ENCODE results near the gene PPBP. TPM values are rescaled to one million over a fixed set of nuclear protein-coding genes. Genes with fewer than 3 reads are reported as not detected.
A peak's percentile ranks its signal among the peaks of the same experiment; 100 is the strongest.

PPBP gene
- total and polyA plus RNA-seq, 8 donors = 0.31 TPM; not detected in 7

DNA sequence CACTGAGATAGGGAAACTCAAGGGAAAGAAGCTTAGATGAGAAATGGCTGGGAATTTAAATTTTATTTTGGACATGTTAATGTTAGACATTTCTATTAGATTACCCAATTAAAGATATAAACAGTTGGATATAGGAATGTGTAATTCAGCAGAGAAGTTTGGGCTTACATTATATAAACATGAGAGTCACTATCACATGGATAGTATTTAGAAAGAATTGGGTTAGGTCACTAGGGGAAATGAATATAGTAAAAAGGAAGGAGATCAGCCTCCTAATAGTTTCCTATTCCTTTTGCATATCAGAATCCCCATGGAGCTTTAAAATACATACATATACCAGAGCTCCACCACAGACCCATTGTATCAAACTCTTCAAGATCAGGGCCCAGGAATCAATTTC, 30.1 kb upstream of the PPBP start:
- intact Hi-C loops (cut with DNase I) = no loop called here
- no peaks in the 10 kb centered on the region for H3K36me3 ChIP-seq
- no peaks in the 10 kb centered on the region for H3K27me3 ChIP-seq
- H3K4me3 ChIP-seq = no peak overlapping the region
- no peak for DNase-seq
- H3K27ac ChIP-seq = no peak overlapping the region
- H3K9me3 ChIP-seq = no peaks in the 10 kb centered on the region
- TF ChIP-seq, protein P1, sequence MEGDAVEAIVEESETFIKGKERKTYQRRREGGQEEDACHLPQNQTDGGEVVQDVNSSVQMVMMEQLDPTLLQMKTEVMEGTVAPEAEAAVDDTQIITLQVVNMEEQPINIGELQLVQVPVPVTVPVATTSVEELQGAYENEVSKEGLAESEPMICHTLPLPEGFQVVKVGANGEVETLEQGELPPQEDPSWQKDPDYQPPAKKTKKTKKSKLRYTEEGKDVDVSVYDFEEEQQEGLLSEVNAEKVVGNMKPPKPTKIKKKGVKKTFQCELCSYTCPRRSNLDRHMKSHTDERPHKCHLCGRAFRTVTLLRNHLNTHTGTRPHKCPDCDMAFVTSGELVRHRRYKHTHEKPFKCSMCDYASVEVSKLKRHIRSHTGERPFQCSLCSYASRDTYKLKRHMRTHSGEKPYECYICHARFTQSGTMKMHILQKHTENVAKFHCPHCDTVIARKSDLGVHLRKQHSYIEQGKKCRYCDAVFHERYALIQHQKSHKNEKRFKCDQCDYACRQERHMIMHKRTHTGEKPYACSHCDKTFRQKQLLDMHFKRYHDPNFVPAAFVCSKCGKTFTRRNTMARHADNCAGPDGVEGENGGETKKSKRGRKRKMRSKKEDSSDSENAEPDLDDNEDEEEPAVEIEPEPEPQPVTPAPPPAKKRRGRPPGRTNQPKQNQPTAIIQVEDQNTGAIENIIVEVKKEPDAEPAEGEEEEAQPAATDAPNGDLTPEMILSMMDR (IDR thresholded peaks at IDR 0.05) = no peak
- H3K4me1 ChIP-seq = no peaks in the 10 kb centered on the region
- ATAC-seq = peak in 1 of 4 donors; percentile 40
- no peak for FAIRE-seq

DNA sequence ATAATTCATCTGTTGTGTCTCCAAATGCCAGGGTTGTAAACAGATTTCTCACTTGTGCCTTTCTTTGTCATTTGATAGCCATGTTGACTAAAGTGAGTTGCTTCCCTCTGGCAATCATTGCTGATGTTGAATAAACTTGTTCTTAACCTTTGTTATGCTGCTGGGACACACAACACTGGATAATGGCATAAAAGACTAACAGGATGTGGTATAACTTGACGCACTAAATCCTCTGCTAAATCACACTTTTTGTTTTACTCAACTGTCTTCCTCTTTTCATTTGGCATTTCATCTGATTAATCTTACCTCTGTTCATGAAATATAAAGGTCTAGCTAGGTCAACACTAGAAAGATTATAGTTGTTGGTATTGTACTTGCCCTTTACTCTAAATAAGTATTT, 28.1 kb upstream of the PPBP start:
- WGBS, 2 donors = 76 to 77% methylated on average over 1 of the region's 1 CpG
- no peaks in the 10 kb centered on the region for H3K4me1 ChIP-seq
- no peaks in the 10 kb centered on the region for H3K36me3 ChIP-seq
- ATAC-seq (no peak), FAIRE-seq (no peak), DNase-seq (no peak)
- H3K27me3 ChIP-seq = no peaks in the 10 kb centered on the region
- H3K27ac ChIP-seq = no peak overlapping the region
- TF ChIP-seq, protein P1 (IDR thresholded peaks at IDR 0.05) = no peak
- H3K9me3 ChIP-seq = no peaks in the 10 kb centered on the region
- H3K4me3 ChIP-seq = no peak overlapping the region
- intact Hi-C loops (cut with DNase I) = no loop called here

DNA sequence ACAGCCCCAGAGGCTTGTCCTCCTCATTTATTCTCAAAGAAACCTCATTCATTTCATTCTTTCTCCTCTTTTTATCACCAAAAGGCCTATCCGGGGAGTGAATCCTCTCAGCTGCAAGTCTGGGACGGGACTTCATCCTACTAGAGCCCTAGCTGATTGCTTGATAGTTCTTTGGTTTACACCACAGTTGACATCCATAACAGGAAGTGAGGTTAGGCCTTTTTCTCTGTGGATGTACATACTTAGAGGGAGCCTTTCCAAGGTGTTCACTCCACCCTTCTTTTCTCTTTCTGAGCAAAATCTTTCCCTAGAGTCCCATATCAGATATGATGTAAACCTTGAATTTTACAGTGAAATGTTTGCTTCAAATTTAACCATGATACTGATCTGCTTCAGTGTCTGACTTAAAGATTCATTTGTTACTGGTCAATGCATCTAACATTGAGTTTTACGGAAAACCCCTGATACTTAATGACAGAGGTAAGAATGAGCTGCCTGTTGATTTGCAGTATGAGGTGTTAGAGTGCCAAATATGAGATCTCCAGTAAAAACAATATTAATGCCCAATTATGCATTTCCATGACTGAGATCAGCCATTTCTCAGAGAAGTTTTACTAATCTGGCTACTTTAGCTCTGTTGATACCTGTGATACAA, 27.3 kb upstream of the PPBP start:
- WGBS, 2 donors = 86 to 87% methylated on average over 3 of the region's 3 CpGs
- Histone ChIP-seq H3K27me3 (no peaks in the 10 kb centered on the region), H3K9me3 (no peaks in the 10 kb centered on the region), H3K4me1 (no peaks in the 10 kb centered on the region), H3K36me3 (no peaks in the 10 kb centered on the region), H3K4me3 (no peak overlapping the region), H3K27ac (no peak overlapping the region)
- no peak for FAIRE-seq
- ATAC-seq = no peak
- DNase-seq = no peak
- intact Hi-C loops (cut with DNase I) = no loop called here
- TF ChIP-seq, protein P1 (IDR thresholded peaks at IDR 0.05) = no peak

DNA sequence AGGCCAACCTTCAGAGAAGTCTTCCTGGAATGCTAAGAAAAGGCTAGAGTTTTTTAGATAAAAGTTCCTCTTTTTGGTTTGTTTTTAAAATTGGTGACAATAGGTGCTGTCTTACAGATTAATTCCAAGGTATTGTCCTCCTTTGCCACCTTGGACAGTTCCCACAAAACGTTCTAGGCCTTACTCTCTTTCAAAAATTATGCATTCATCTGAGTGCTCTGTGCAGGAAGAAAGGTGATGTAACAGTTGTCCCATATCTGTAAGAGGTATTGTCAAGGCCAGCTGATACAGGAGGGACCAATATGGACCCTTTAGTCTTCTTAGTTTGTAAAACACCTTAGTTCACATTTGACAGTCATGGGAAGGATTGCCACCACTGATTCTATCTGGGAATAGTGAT, 26.3 kb upstream of the PPBP start:
- Histone ChIP-seq H3K4me3 (no peak overlapping the region), H3K9me3 (no peaks in the 10 kb centered on the region), H3K27ac (no peak overlapping the region), H3K27me3 (no peaks in the 10 kb centered on the region), H3K4me1 (no peaks in the 10 kb centered on the region), H3K36me3 (no peaks in the 10 kb centered on the region)
- DNase-seq (no peak), FAIRE-seq (no peak), ATAC-seq (no peak)
- TF ChIP-seq, protein P1 (IDR thresholded peaks at IDR 0.05) = no peak
- 29 to 33% methylated on average over 1 of the region's 1 CpG for WGBS, 2 donors
- intact Hi-C loops (cut with DNase I) = no loop called here

DNA sequence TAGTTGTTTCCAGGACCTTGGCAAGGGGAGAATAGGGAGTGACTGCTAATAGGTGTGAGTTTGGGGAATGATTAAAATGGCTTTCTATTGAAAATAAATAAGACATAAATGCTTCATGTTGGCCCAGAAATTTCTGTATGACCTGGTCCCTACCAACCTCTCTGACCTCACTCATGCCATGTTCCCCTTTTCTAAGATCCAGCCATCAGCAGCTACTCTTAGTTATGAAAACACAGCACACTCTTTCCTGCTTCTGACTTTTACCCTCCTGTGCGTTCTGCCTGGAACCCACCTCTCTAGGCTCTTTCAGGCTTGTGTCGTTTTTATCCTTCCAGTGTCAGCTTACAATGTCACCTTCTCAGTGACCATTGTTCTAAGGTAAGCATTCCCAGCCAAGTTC, 25.3 kb upstream of the PPBP start:
- H3K27ac ChIP-seq = no peak overlapping the region
- TF ChIP-seq, protein P1 (IDR thresholded peaks at IDR 0.05) = no peak
- H3K4me3 ChIP-seq = no peak overlapping the region
- no peaks in the 10 kb centered on the region for H3K9me3 ChIP-seq
- FAIRE-seq (no peak), DNase-seq (no peak), ATAC-seq (no peak)
- H3K27me3 ChIP-seq = no peaks in the 10 kb centered on the region
- H3K4me1 ChIP-seq = no peaks in the 10 kb centered on the region
- H3K36me3 ChIP-seq = no peaks in the 10 kb centered on the region
- WGBS, 2 donors = 49 to 58% methylated on average over 2 of the region's 2 CpGs
- intact Hi-C loops (cut with DNase I) = no loop called here

Measured in pancreas (tissue), 10 donors.